GM23248 (cell line): ENCODE data around the gene IKZF3.

Experiments used
- EZH2 ChIP-seq: fragments of 200-600 bp; sonication (generic); IDR thresholded peaks from 2 replicates; pipeline ENCODE4 v1.6.1; 2018; ENCODE audit warnings: antibody characterized with exemption, mild to moderate bottlenecking; ENCODE audit not compliant: insufficient read depth, poor library complexity, severe bottlenecking
- EZH2phosphoT487 ChIP-seq: fragments of 200-600 bp; sonication (generic); IDR thresholded peaks from 2 replicates; pipeline ENCODE4 v1.6.1; 2018; ENCODE audit warnings: antibody characterized with exemption, moderate library complexity, mild to moderate bottlenecking, low read depth; ENCODE audit not compliant: insufficient read depth

DNA sequence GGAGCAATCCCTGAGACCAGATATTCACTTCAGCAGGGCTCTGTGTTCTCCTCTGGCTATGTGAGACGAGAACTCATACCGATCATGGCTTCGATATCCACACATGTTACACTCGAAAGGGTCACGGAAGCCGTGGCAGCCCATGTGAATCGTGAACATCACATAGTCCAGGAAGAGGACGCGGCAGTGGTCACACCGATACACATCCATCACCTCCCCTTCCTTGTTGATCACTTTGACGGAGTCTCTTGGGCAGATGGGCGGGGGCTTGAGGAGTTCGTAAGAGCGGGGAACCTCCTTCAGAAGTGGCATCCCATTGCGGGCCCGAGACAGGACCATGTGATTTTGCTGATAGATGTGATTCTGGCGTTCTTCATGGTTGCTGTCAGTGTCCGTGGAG, 98.3 kb downstream of the IKZF3 start:
- TF ChIP-seq EZH2 (no peak), EZH2phosphoT487 (no peak)
